CD8-positive, alpha-beta memory T cell (primary cell): ENCODE measurements around the gene TMEM134. TPM values are rescaled to one million over a fixed set of nuclear protein-coding genes. Genes with fewer than 3 reads are reported as not detected.

Source experiments
- CTCF ChIA-PET: fragments of 350-600 bp; sonication (Branson Sonifier 250); formaldehyde crosslinking; loops from one replicate; lab custom pipeline; 2021; ENCODE audit warnings: antibody characterized with exemption; lab: Charles Lee
- POLR2A ChIA-PET: fragments of 350-600 bp; sonication (Branson Sonifier 250); formaldehyde crosslinking; loops from one replicate; lab custom pipeline; 2021; ENCODE audit warnings: antibody characterized with exemption; lab: Charles Lee
- DNase-seq, 5 donors: peaks; one replicate each; pipeline versions ENCODE4 v3.0.0 to v3.0.0-alpha.2; 2020 to 2022; ENCODE audit warnings: mixed read lengths in 1 of 5
- H3K27ac ChIP-seq: one replicate; pipeline ENCODE4 v1.7.0; 2013; ENCODE audit warnings: low read depth, mild to moderate bottlenecking, low read length, moderate library complexity
- H3K27me3 ChIP-seq: 2 replicates; pipeline ENCODE4 v1.7.0; 2013; ENCODE audit warnings: low read length, mild to moderate bottlenecking; ENCODE audit not compliant: insufficient read depth, poor library complexity, severe bottlenecking
- H3K36me3 ChIP-seq: 2 replicates; pipeline ENCODE4 v1.7.0; 2013; ENCODE audit warnings: mild to moderate bottlenecking, low read length, moderate library complexity; ENCODE audit not compliant: insufficient read depth
- H3K4me1 ChIP-seq: 2 replicates; pipeline ENCODE4 v1.7.0; 2013; ENCODE audit warnings: mild to moderate bottlenecking, low read length, moderate library complexity; ENCODE audit not compliant: insufficient read depth
- H3K4me3 ChIP-seq: 2 replicates; pipeline ENCODE4 v1.7.0; 2013; ENCODE audit warnings: mild to moderate bottlenecking, low read length
- H3K9me3 ChIP-seq: 2 replicates; pipeline ENCODE4 v1.7.0; 2013; ENCODE audit warnings: mild to moderate bottlenecking, low read length
- H3K27ac Mint-ChIP-seq, 8 donors: one replicate each; pipeline ENCODE4 v1.8.0; 2020 to 2021; ENCODE audit warnings: mixed read lengths in 8 of 8, mild to moderate bottlenecking in 6 of 8, inconsistent platforms in 3 of 8, moderate library complexity in 3 of 8
- H3K27me3 Mint-ChIP-seq, 2 donors: one replicate each; pipeline ENCODE4 v1.8.0; 2020 to 2021; ENCODE audit warnings: mixed read lengths in 2 of 2, mild to moderate bottlenecking in 1 of 2, moderate library complexity in 1 of 2
- H3K36me3 Mint-ChIP-seq, 3 donors: one replicate each; pipeline ENCODE4 v1.8.0; 2020 to 2021; ENCODE audit warnings: mixed read lengths in 3 of 3, inconsistent platforms in 1 of 3, mild to moderate bottlenecking in 1 of 3
- H3K4me1 Mint-ChIP-seq, 3 donors: one replicate each; pipeline ENCODE4 v1.8.0; 2020 to 2021; ENCODE audit warnings: mixed read lengths in 3 of 3, inconsistent platforms in 1 of 3, mild to moderate bottlenecking in 1 of 3
- H3K4me3 Mint-ChIP-seq, 7 donors: one replicate each; pipeline ENCODE4 v1.8.0; 2020 to 2021; ENCODE audit warnings: mixed read lengths in 7 of 7, mild to moderate bottlenecking in 6 of 7, moderate library complexity in 4 of 7, inconsistent platforms in 2 of 7
- H3K9me3 Mint-ChIP-seq, 5 donors: one replicate each; pipeline ENCODE4 v1.8.0; 2020 to 2022; ENCODE audit warnings: mixed read lengths in 5 of 5, mild to moderate bottlenecking in 3 of 5, moderate library complexity in 2 of 5, inconsistent platforms in 1 of 5
- polyA plus RNA-seq: library from polyadenylated mRNA; unstranded; fragments of 300-500 nt; fragmentation: Illumina TruSeq; gene quantifications from one replicate; pipeline ENCODE4 v1.2.3, GENCODE V29; 2021
- total RNA-seq, 2 experiments: library from RNA; stranded (reverse); gene quantifications; one replicate each; pipeline ENCODE4 v1.2.3, GENCODE V29; 2021

Gene TMEM134
- total and polyA plus RNA-seq, 3 experiments from 2014 or later, result 49.6 to 152 (median 57.9) TPM

GRCh38 chr11:67415501-67416304 is 53.3 kb downstream of the TMEM134 start, which contains the start of gene CARNS1:
Gene CARNS1 (plus strand): TSS chr11:67415678. CDS start chr11:67416200, 522 bp downstream.
- ChIA-PET POLR2A (interaction anchor here (1.6 to 5.9 kb wide), 5 partner anchors 13 to 92 kb away, joined by 5 to 111 read pairs (median 22); partner anchors contain the start of genes CDK2AP2, PPP1CA, PTPRCAP and RPS6KB2), CTCF (interaction anchor here (1.2 to 9.8 kb wide), 3 partner anchors 13 to 33 kb away, joined by 3 to 108 read pairs (median 6); partner anchors contain the start of genes PPP1CA, RPS6KB2 and TBC1D10C)
- Histone ChIP-seq H3K9me3 (no peaks in the 10 kb centered on the region), H3K4me1 (peaks cover 86% of the 10 kb centered on the region), H3K27me3 (no peaks in the 10 kb centered on the region), H3K36me3 (no peaks in the 10 kb centered on the region), H3K4me3 (peak within 1 kb of the TSS; percentile 51), H3K27ac (no peak within 1 kb of the TSS)
- Mint-ChIP-seq H3K4me3 (peak within 1 kb of the TSS; percentile 80 to 92 (median 87)), H3K27ac (peak within 1 kb of the TSS; percentile 87 to 98 (median 93)), H3K4me1 (peaks cover 68 to 81% (median 76%) of the 10 kb centered on the region in 3 donors), H3K27me3 (no peaks in the 10 kb centered on the region), H3K36me3 (peaks cover 0 to under 1% (median 0%) of the 10 kb centered on the region in 3 donors), H3K9me3 (no peaks in the 10 kb centered on the region)
- peak in 1 of 5 donors; percentile 28 for DNase-seq

- no peak for DNase-seq
- H3K4me3 Mint-ChIP-seq, result peak overlapping the region; percentile 3 to 74 (median 52)
- H3K36me3 Mint-ChIP-seq, result peaks cover 0 to 13% (median 0%) of the 10 kb centered on the region in 3 donors
- Histone ChIP-seq H3K36me3 (no peaks in the 10 kb centered on the region), H3K9me3 (no peaks in the 10 kb centered on the region), H3K4me1 (peaks cover 89% of the 10 kb centered on the region), H3K4me3 (no peak overlapping the region), H3K27me3 (no peaks in the 10 kb centered on the region), H3K27ac (no peak overlapping the region)
- peaks cover 75 to 84% (median 75%) of the 10 kb centered on the region in 3 donors for H3K4me1 Mint-ChIP-seq
- H3K27me3 Mint-ChIP-seq, result no peaks in the 10 kb centered on the region
- CTCF ChIA-PET, result interaction anchor here (0.6 to 9.8 kb wide), 7 partner anchors 10 to 136 kb away, joined by 3 to 108 read pairs (median 4); partner anchors contain the start of genes PPP1CA, PTPRCAP and TBC1D10C
- peak overlapping the region; percentile 17 to 80 (median 66) for H3K27ac Mint-ChIP-seq
- POLR2A ChIA-PET, result interaction anchor here (0.6 to 4.1 kb wide), 9 partner anchors 7 to 55 kb away, joined by 3 to 30 read pairs (median 9); partner anchors contain the start of genes CABP4, PPP1CA, PTPRCAP and RAD9A
- H3K9me3 Mint-ChIP-seq, result no peaks in the 10 kb centered on the region
Observed at GRCh38 chr11:67413266-67413849, 55.7 kb downstream of the TMEM134 start.

DNA sequence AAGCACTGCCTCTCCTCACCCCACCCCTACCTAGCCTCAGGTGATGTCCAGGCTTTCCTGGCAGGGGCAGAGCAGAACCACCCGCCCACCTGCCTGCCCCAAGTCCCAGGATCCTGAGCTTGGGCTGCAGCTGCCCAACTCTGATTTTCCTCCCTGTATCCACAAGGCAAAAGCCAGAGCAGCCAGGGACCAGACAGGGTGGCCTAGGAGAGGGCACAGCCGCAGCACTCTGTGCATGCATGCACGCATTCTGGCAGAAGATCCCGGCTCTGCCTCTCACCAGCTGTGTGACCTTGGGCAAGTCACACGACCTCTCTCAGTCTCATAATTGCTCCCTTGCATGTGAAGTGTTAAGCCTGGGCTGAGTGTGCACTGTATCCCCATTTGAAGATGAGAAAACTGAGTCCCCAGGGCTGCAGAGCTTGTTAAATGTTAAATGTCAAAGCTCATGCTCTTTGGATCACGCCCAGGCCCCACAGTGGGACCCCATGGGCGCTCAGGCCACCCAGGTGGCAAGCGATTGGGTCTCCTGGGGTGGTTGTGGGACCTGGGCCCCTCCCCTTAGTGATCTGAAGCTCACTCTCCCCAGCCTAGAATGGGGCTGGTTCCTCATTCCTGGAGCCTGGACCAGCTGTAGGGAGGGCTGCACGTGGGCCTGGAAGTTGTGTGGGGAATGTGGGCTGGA is 56.4 kb downstream of the TMEM134 start:
- Mint-ChIP-seq H3K4me1 (peaks cover 75 to 84% (median 75%) of the 10 kb centered on the region in 3 donors), H3K27ac (peak overlapping the region in 4 of 8 donors; percentile 44 to 90 (median 70)), H3K4me3 (peak overlapping the region in 5 of 7 donors; percentile 15 to 97 (median 63))

GRCh38 chr11:67411785-67412152 is 57.3 kb downstream of the TMEM134 start:
- H3K4me3 ChIP-seq, result peak overlapping the region; percentile 21
- Mint-ChIP-seq H3K9me3 (no peaks in the 10 kb centered on the region), H3K4me1 (peaks cover 78 to 85% (median 79%) of the 10 kb centered on the region in 3 donors), H3K4me3 (peak overlapping the region in 4 of 7 donors; percentile 13 to 97 (median 52)), H3K27me3 (peaks cover 0 to 2% of the 10 kb centered on the region in 2 donors), H3K36me3 (peaks cover 3 to 26% (median 6%) of the 10 kb centered on the region in 3 donors), H3K27ac (peak overlapping the region in 7 of 8 donors; percentile 26 to 90 (median 63))
- H3K27me3 ChIP-seq, result no peaks in the 10 kb centered on the region
- no peaks in the 10 kb centered on the region for H3K9me3 ChIP-seq
- H3K36me3 ChIP-seq, result no peaks in the 10 kb centered on the region
- ChIA-PET POLR2A (interaction anchor here (1.1 to 4.1 kb wide), 6 partner anchors 7 to 59 kb away, joined by 3 to 30 read pairs (median 10); partner anchors contain the start of genes POLD4, PPP1CA, PTPRCAP and TBC1D10C), CTCF (interaction anchor here (1.4 to 9.8 kb wide), 4 partner anchors 9 to 26 kb away, joined by 3 to 108 read pairs (median 10); partner anchors contain the start of genes PPP1CA, PTPRCAP and TBC1D10C)
- H3K27ac ChIP-seq, result no peak overlapping the region
- H3K4me1 ChIP-seq, result peaks cover 89% of the 10 kb centered on the region
- no peak for DNase-seq

More for the DNA sequence above, 56.4 kb downstream of the TMEM134 start:
- H3K27me3 Mint-ChIP-seq, result no peaks in the 10 kb centered on the region
- DNase-seq, result no peak
- H3K9me3 Mint-ChIP-seq, result no peaks in the 10 kb centered on the region
- ChIA-PET CTCF (interaction anchor here (1.4 to 9.8 kb wide), 5 partner anchors 10 to 61 kb away, joined by 3 to 108 read pairs (median 6); partner anchors contain the start of genes PPP1CA, PTPRCAP and TBC1D10C), POLR2A (interaction anchor here (0.6 to 4.1 kb wide), 9 partner anchors 8 to 60 kb away, joined by 3 to 30 read pairs (median 9); partner anchors contain the start of genes POLD4, PPP1CA, PTPRCAP and TBC1D10C)
- H3K27ac ChIP-seq, result no peak overlapping the region
- peaks cover 0 to 18% (median 0%) of the 10 kb centered on the region in 3 donors for H3K36me3 Mint-ChIP-seq
- no peaks in the 10 kb centered on the region for H3K36me3 ChIP-seq
- H3K27me3 ChIP-seq, result no peaks in the 10 kb centered on the region
- peaks cover 89% of the 10 kb centered on the region for H3K4me1 ChIP-seq
- no peaks in the 10 kb centered on the region for H3K9me3 ChIP-seq
- no peak overlapping the region for H3K4me3 ChIP-seq

Other genes starting within 250 kb of the TMEM134 start
- 100 to 1,000 TPM; 237 to 246 TPM for gene GRK2, start 202.8 kb downstream of the TMEM134 start, total RNA-seq
- 69.9 TPM for gene GRK2, start 202.8 kb downstream of the TMEM134 start, polyA plus RNA-seq
- 10 to 100 TPM; 84.9 to 90.1 TPM for gene ANKRD13D, start 179.9 kb downstream of the TMEM134 start, total RNA-seq
- 23.9 TPM for gene ANKRD13D, start 179.9 kb downstream of the TMEM134 start, polyA plus RNA-seq
- 10 to 100 TPM in 1 of 2 experiments, 1 to 10 TPM in 1; 8.4 to 10.6 TPM for gene SSH3, start 165.7 kb downstream of the TMEM134 start, total RNA-seq
- 3.5 TPM for gene SSH3, start 165.7 kb downstream of the TMEM134 start, polyA plus RNA-seq
- 10 to 100 TPM; 32.3 to 37.8 TPM for gene POLD4, start 115.7 kb downstream of the TMEM134 start, total RNA-seq
- gene POLD4, start 115.7 kb downstream of the TMEM134 start, polyA plus RNA-seq, result 91.2 TPM
- gene CLCF1, start 95.7 kb downstream of the TMEM134 start, total RNA-seq, result 1 to 10 TPM; 3.5 to 4.2 TPM
- 4.6 TPM for gene CLCF1, start 95.7 kb downstream of the TMEM134 start, polyA plus RNA-seq
- gene RAD9A, start 77.3 kb downstream of the TMEM134 start, total RNA-seq, result 10 to 100 TPM; 36.8 to 38.8 TPM
- 9.4 TPM for gene RAD9A, start 77.3 kb downstream of the TMEM134 start, polyA plus RNA-seq
- 100 to 1,000 TPM; 338 to 357 TPM for gene PPP1CA, start 67.4 kb downstream of the TMEM134 start, total RNA-seq
- 564 TPM for gene PPP1CA, start 67.4 kb downstream of the TMEM134 start, polyA plus RNA-seq
- 100 to 1,000 TPM; 102 to 105 TPM for gene TBC1D10C, start 65.2 kb downstream of the TMEM134 start, total RNA-seq
- gene TBC1D10C, start 65.2 kb downstream of the TMEM134 start, polyA plus RNA-seq, result 331 TPM
- 1 to 10 TPM; 2.0 to 2.7 TPM for gene CARNS1, start 53.6 kb downstream of the TMEM134 start, total RNA-seq
- 1.8 TPM for gene CARNS1, start 53.6 kb downstream of the TMEM134 start, polyA plus RNA-seq
- 10 to 100 TPM; 86.0 to 88.4 TPM for gene RPS6KB2, start 40.8 kb downstream of the TMEM134 start, total RNA-seq
- gene RPS6KB2, start 40.8 kb downstream of the TMEM134 start, polyA plus RNA-seq, result 54.0 TPM
- 100 to 1,000 TPM; 145 to 163 TPM for gene PTPRCAP, start 31.6 kb downstream of the TMEM134 start, total RNA-seq
- gene PTPRCAP, start 31.6 kb downstream of the TMEM134 start, polyA plus RNA-seq, result 1,075 TPM
- gene CORO1B, start 25.8 kb downstream of the TMEM134 start, total RNA-seq, result 10 to 100 TPM; 90.3 to 92.8 TPM
- gene CORO1B, start 25.8 kb downstream of the TMEM134 start, polyA plus RNA-seq, result 12.2 TPM
- gene GPR152, start 16.5 kb downstream of the TMEM134 start, total RNA-seq, result not detected
- 0.87 TPM for gene GPR152, start 16.5 kb downstream of the TMEM134 start, polyA plus RNA-seq
- under 1 TPM; 0.28 to 0.33 TPM for gene CABP4, start 13.9 kb downstream of the TMEM134 start, total RNA-seq
- 0.36 TPM for gene CABP4, start 13.9 kb downstream of the TMEM134 start, polyA plus RNA-seq
- gene AIP, start 13.8 kb upstream of the TMEM134 start, total RNA-seq, result 100 to 1,000 TPM; 160 to 171 TPM
- 210 TPM for gene AIP, start 13.8 kb upstream of the TMEM134 start, polyA plus RNA-seq
- 100 to 1,000 TPM in 1 of 2 experiments, 10 to 100 TPM in 1; 94.0 to 109 TPM for gene PITPNM1, start 36.1 kb upstream of the TMEM134 start, total RNA-seq
- gene PITPNM1, start 36.1 kb upstream of the TMEM134 start, polyA plus RNA-seq, result 49.6 TPM
- 10 to 100 TPM; 60.7 to 68.9 TPM for gene CDK2AP2, start 38.9 kb upstream of the TMEM134 start, total RNA-seq
- 173 TPM for gene CDK2AP2, start 38.9 kb upstream of the TMEM134 start, polyA plus RNA-seq
- not detected for gene CABP2, start 54.2 kb upstream of the TMEM134 start, total RNA-seq
- not detected for gene CABP2, start 54.2 kb upstream of the TMEM134 start, polyA plus RNA-seq
- 100 to 1,000 TPM; 462 to 474 TPM for gene GSTP1, start 114.6 kb upstream of the TMEM134 start, total RNA-seq
- 333 TPM for gene GSTP1, start 114.6 kb upstream of the TMEM134 start, polyA plus RNA-seq
- 100 to 1,000 TPM; 321 to 326 TPM for gene NDUFV1, start 137.7 kb upstream of the TMEM134 start, total RNA-seq
- gene NDUFV1, start 137.7 kb upstream of the TMEM134 start, polyA plus RNA-seq, result 140 TPM
- gene NUDT8, start 160.7 kb upstream of the TMEM134 start, total RNA-seq, result 10 to 100 TPM; 26.2 to 27.9 TPM
- gene NUDT8, start 160.7 kb upstream of the TMEM134 start, polyA plus RNA-seq, result 3.5 TPM
- gene TBX10, start 170.5 kb upstream of the TMEM134 start, total RNA-seq, result not detected
- not detected for gene TBX10, start 170.5 kb upstream of the TMEM134 start, polyA plus RNA-seq
- under 1 TPM; 0.49 to 0.55 TPM for gene ACY3, start 181.5 kb upstream of the TMEM134 start, total RNA-seq
- 0.38 TPM for gene ACY3, start 181.5 kb upstream of the TMEM134 start, polyA plus RNA-seq
- not detected for gene ALDH3B2, start 205.4 kb upstream of the TMEM134 start, total RNA-seq
- gene ALDH3B2, start 205.4 kb upstream of the TMEM134 start, polyA plus RNA-seq, result not detected